ENCODE data around the gene AGGF1.

- TF ChIP-seq, protein P1, sequence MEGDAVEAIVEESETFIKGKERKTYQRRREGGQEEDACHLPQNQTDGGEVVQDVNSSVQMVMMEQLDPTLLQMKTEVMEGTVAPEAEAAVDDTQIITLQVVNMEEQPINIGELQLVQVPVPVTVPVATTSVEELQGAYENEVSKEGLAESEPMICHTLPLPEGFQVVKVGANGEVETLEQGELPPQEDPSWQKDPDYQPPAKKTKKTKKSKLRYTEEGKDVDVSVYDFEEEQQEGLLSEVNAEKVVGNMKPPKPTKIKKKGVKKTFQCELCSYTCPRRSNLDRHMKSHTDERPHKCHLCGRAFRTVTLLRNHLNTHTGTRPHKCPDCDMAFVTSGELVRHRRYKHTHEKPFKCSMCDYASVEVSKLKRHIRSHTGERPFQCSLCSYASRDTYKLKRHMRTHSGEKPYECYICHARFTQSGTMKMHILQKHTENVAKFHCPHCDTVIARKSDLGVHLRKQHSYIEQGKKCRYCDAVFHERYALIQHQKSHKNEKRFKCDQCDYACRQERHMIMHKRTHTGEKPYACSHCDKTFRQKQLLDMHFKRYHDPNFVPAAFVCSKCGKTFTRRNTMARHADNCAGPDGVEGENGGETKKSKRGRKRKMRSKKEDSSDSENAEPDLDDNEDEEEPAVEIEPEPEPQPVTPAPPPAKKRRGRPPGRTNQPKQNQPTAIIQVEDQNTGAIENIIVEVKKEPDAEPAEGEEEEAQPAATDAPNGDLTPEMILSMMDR (IDR thresholded peaks at IDR 0.05; ENCODE audit: low read depth, low read length) = no peak
- TF ChIP-seq, protein P2, sequence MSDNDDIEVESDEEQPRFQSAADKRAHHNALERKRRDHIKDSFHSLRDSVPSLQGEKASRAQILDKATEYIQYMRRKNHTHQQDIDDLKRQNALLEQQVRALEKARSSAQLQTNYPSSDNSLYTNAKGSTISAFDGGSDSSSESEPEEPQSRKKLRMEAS (IDR thresholded peaks at IDR 0.05; ENCODE audit: low read depth, low read length) = no peak
- TF ChIP-seq POLR2A (IDR thresholded peaks at IDR 0.05; ENCODE audit: extremely low read depth, insufficient read length) = no peak
- no peak for TF ChIP-seq MYC (IDR thresholded peaks at IDR 0.05; ENCODE audit: low read depth, low read length)
Measured at GRCh38 chr5:77032635-77033034, 2.4 kb downstream of the AGGF1 start.

Measured in NB4 (cell line).